ENCODE results near the gene CSTF3.

- TF ChIP-seq EZH2 (IDR thresholded peaks at IDR 0.05; ENCODE audit: borderline replicate concordance, low read depth, low read length, severe bottlenecking) (no peak), CTCF (IDR thresholded peaks at IDR 0.05; ENCODE audit: borderline replicate concordance, extremely low read depth, low read length, poor library complexity, severe bottlenecking) (no peak)
Observed at GRCh38 chr11:33083918-33084317, 77.4 kb downstream of the CSTF3 start.

Measured in DND-41 (cell line).